Activated CD8-positive, alpha-beta T cell treated with anti-CD3 and anti-CD28 coated beads for 36 hours (primary cell): ENCODE data around the gene UBE2U. TPM values are rescaled to one million over a fixed set of nuclear protein-coding genes. Genes with fewer than 3 reads are reported as not detected.
"Not testable (repeated sequence)": the region's sequence is repeated elsewhere in the genome, so short reads cannot be mapped to it uniquely, and the experiment has no call there.

Experiments
- ATAC-seq: fragments of 200-7000 bp; cut with Tn5 transposase; one replicate; pipeline ENCODE4 v1.10.0; 2021; ENCODE audit warnings: mild to moderate bottlenecking, moderate library complexity
- CTCF ChIA-PET: fragments of 350-600 bp; sonication (Branson Sonifier 250); formaldehyde crosslinking; loops from one replicate; lab custom pipeline; 2021; ENCODE audit warnings: antibody characterized with exemption; lab: Charles Lee
- POLR2A ChIA-PET: fragments of 350-600 bp; sonication (Branson Sonifier 250); formaldehyde crosslinking; loops from one replicate; lab custom pipeline; 2021; ENCODE audit warnings: antibody characterized with exemption; lab: Charles Lee
- DNase-seq: peaks from one replicate; pipeline ENCODE4 v3.0.0-alpha.2; 2020
- H3K27ac Mint-ChIP-seq: one replicate; pipeline ENCODE4 v1.8.0; 2021; ENCODE audit warnings: mild to moderate bottlenecking, mixed read lengths
- H3K27me3 Mint-ChIP-seq: one replicate; pipeline ENCODE4 v1.8.0; 2021; ENCODE audit warnings: mixed read lengths
- H3K36me3 Mint-ChIP-seq: one replicate; pipeline ENCODE4 v1.8.0; 2021; ENCODE audit warnings: low read depth, mixed read lengths
- H3K4me1 Mint-ChIP-seq: one replicate; pipeline ENCODE4 v1.8.0; 2021; ENCODE audit warnings: low read depth, mixed read lengths
- H3K4me3 Mint-ChIP-seq: one replicate; pipeline ENCODE4 v1.8.0; 2021; ENCODE audit warnings: mild to moderate bottlenecking, moderate library complexity, mixed read lengths
- H3K9me3 Mint-ChIP-seq: one replicate; pipeline ENCODE4 v1.8.0; 2021; ENCODE audit warnings: mixed read lengths
- intact Hi-C: fragments of 100-400 bp; cut with micrococcal nuclease; formaldehyde crosslinking; loops from one replicate; pipeline ENCODE4 v1.10.0; 2022
- total RNA-seq, 2 experiments: library from RNA; stranded (reverse); gene quantifications; one replicate each; pipeline ENCODE4 v1.2.3, GENCODE V29; 2021
- TF ChIP-seq, protein P1 (sequence below): fragments of 200-600 bp; IDR thresholded peaks from one replicate; pipeline ENCODE4 v1.8.0; 2022; ENCODE audit warnings: antibody characterized with exemption, mild to moderate bottlenecking

Gene UBE2U
- total RNA-seq, 2 experiments from 2014 or later, result not detected

DNA sequence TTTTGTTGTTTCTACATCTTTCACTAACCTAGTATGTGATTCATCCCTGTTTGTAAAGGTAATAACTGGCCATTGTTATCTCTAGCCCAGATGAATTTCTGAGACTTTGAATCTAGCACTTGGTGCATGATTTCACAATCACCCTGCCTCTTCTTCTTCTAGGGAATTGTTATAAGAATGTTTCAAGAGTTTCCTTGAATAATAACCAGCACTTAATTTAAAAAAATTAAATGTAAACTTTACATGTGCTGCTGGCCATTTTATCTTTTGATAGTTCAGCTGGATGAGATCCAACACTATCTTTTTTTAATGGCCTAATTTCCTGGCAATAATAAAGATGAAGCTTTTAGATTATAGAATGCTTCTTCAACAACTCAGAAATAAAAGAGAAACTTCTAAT, 31.8 kb downstream of the UBE2U start:
- Mint-ChIP-seq H3K27ac (no peak overlapping the region), H3K9me3 (no peaks in the 10 kb centered on the region), H3K36me3 (no peaks in the 10 kb centered on the region), H3K4me1 (no peaks in the 10 kb centered on the region), H3K4me3 (no peak overlapping the region), H3K27me3 (peaks cover 17% of the 10 kb centered on the region)
- ATAC-seq (no peak), DNase-seq (no peak)
- intact Hi-C loops, result no loop called here
- ChIA-PET POLR2A (no interaction called here), CTCF (no interaction called here)
- TF ChIP-seq, protein P1, sequence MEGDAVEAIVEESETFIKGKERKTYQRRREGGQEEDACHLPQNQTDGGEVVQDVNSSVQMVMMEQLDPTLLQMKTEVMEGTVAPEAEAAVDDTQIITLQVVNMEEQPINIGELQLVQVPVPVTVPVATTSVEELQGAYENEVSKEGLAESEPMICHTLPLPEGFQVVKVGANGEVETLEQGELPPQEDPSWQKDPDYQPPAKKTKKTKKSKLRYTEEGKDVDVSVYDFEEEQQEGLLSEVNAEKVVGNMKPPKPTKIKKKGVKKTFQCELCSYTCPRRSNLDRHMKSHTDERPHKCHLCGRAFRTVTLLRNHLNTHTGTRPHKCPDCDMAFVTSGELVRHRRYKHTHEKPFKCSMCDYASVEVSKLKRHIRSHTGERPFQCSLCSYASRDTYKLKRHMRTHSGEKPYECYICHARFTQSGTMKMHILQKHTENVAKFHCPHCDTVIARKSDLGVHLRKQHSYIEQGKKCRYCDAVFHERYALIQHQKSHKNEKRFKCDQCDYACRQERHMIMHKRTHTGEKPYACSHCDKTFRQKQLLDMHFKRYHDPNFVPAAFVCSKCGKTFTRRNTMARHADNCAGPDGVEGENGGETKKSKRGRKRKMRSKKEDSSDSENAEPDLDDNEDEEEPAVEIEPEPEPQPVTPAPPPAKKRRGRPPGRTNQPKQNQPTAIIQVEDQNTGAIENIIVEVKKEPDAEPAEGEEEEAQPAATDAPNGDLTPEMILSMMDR, result no peak

GRCh38 chr1:64235910-64236309, 32.5 kb downstream of the UBE2U start:
- Mint-ChIP-seq H3K36me3 (no peaks in the 10 kb centered on the region), H3K4me1 (no peaks in the 10 kb centered on the region), H3K27ac (no peak overlapping the region), H3K4me3 (no peak overlapping the region), H3K27me3 (peaks cover 17% of the 10 kb centered on the region), H3K9me3 (no peaks in the 10 kb centered on the region)
- intact Hi-C loops, result no loop called here
- ATAC-seq, result no peak
- ChIA-PET POLR2A (no interaction called here), CTCF (no interaction called here)
- no peak for DNase-seq
- TF ChIP-seq, protein P1, result no peak

DNA sequence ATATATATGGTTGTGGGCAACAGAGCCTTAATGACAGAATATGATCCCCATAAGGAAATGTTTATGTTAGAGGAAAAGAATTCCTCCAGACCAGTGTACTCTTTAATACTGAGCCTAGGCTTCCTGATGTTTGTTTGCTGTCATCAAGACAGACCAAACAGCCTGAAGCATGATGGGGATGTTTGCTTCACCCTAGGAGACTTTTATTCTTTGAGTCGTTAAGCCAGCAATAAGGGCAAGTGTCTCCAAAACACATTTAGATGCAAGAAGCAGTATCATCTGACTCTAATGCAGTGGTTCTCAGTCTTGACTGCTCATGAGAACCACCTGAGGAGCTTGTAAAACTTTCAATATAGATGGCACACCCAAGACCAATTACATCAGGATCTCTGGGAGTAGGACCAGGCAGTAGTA, 33.1 kb downstream of the UBE2U start:
- Mint-ChIP-seq H3K4me3 (no peak overlapping the region), H3K9me3 (no peaks in the 10 kb centered on the region), H3K27ac (no peak overlapping the region), H3K27me3 (peaks cover 15% of the 10 kb centered on the region), H3K36me3 (no peaks in the 10 kb centered on the region), H3K4me1 (no peaks in the 10 kb centered on the region)
- TF ChIP-seq, protein P1, result no peak
- intact Hi-C loops, result no loop called here
- ChIA-PET POLR2A (no interaction called here), CTCF (no interaction called here)
- DNase-seq, result no peak
- ATAC-seq, result no peak

DNA sequence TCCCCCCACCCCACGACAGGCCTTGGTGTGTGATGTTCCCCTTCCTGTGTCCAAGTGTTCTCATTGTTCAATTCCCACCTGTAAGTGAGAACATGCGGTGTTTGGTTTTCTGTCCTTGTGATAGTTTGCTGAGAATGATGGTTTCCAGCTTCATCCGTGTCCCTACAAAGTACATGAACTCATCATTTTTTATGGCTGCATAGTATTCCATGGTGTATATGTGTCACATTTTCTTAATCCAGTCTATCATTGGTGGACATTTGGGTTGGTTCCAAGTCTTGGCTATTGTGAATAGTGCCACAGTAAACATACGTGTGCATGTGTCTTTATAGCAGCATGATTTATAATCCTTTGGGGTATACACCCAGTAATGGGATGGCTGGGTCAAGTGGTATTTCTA, 36.1 kb downstream of the UBE2U start:
- DNase-seq, H3K9me3 Mint-ChIP-seq, ATAC-seq, H3K27ac Mint-ChIP-seq, H3K4me3 Mint-ChIP-seq, intact Hi-C loops, H3K27me3 Mint-ChIP-seq, H3K36me3 Mint-ChIP-seq: not testable (repeated sequence)
- POLR2A ChIA-PET, result interaction anchor here (0.7 kb wide), 1 partner anchor 821 kb away, joined by 3 read pairs; no protein-coding TSS in a partner anchor
- peaks cover 10% of the 10 kb centered on the region for H3K4me1 Mint-ChIP-seq
- CTCF ChIA-PET, result interaction anchor here (1.0 kb wide), 1 partner anchor 548 kb away, joined by 3 read pairs; no protein-coding TSS in a partner anchor

DNA sequence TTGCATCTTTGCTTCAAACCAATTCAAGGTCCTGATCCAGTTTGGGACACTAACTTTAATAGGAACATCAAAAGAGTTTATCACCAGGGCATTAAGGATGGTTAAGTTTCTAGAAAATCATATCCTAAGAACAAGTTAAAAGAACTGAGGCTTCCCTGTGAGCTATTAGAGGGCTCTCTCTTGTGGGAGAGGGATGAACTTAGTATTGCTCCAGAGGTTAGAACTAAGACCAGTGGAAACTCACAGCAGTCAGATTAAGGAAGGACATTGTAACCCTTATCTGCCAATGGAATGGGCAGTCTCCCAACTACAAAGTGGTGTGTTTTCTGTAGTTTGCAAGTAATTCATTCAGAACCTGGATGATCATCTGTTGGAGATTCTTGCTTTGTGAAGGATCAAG, 36.8 kb downstream of the UBE2U start:
- ATAC-seq (no peak), DNase-seq (no peak)
- no peak overlapping the region for H3K4me3 Mint-ChIP-seq
- H3K27me3 Mint-ChIP-seq, result peaks cover 6% of the 10 kb centered on the region
- intact Hi-C loops, result loop anchor here (5.0 to 10.0 kb wide), 2 partner anchors 105 to 548 kb away; no protein-coding TSS in a partner anchor
- no peaks in the 10 kb centered on the region for H3K36me3 Mint-ChIP-seq
- TF ChIP-seq, protein P1, result no peak
- H3K4me1 Mint-ChIP-seq, result peaks cover 15% of the 10 kb centered on the region
- no peaks in the 10 kb centered on the region for H3K9me3 Mint-ChIP-seq
- no peak overlapping the region for H3K27ac Mint-ChIP-seq
- CTCF ChIA-PET, result no interaction called here
- POLR2A ChIA-PET, result no interaction called here
